HUES64 (cell line): ENCODE data around the gene CCT5.

Experiments used
- H3K27ac ChIP-seq: 2 replicates; pipeline ENCODE4 v1.7.0; 2013; ENCODE audit warnings: low read depth, low read length, inconsistent platforms
- H3K27me3 ChIP-seq: 2 replicates; pipeline ENCODE4 v1.6.1; 2013; ENCODE audit warnings: mild to moderate bottlenecking, low read length; ENCODE audit not compliant: insufficient read depth
- H3K36me3 ChIP-seq: 2 replicates; pipeline ENCODE4 v1.6.1; 2013; ENCODE audit warnings: mild to moderate bottlenecking, low read length; ENCODE audit not compliant: insufficient read depth
- H3K4me1 ChIP-seq: 2 replicates; pipeline ENCODE4 v1.6.1; 2013; ENCODE audit warnings: mild to moderate bottlenecking, low read length, moderate library complexity; ENCODE audit not compliant: insufficient read depth
- H3K4me3 ChIP-seq: 2 replicates; pipeline ENCODE4 v1.5.1; 2013; ENCODE audit warnings: mild to moderate bottlenecking, low read length, moderate library complexity
- H3K9ac ChIP-seq: 2 replicates; pipeline ENCODE4 v1.6.1; 2013; ENCODE audit warnings: mild to moderate bottlenecking, low read depth, low read length
- H3K9me3 ChIP-seq: 2 replicates; pipeline ENCODE4 v1.6.1; 2013; ENCODE audit warnings: low read depth, low read length; ENCODE audit not compliant: insufficient read depth
- WGBS: fragments of 150-250, 120-280 bp; methylation state at CpG from one replicate; pipeline ENCODE4 v1.1.7; 2013; ENCODE audit warnings: missing lambda C conversion rate; 5-methylcytosine and 5-hydroxymethylcytosine counted together

CCT5 gene

DNA sequence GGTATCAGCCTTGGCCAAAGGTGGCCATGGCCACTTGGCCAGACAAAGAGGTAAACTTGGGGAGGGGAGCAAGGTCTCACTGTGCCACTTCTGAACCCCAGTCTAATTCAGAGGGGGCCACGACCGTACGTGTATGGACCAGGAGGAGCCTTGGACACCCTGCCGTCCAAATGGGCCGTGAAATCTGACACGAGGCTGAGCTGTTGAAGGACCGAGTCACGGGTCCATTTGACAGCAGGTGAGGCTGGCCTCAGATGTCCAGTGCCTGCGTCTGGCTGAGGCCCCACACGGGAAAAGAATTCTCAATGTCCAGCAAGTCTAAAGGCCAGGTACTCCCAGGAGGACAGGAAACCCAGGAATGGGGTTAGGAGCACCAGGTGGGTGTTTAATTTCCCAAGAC is 39.9 kb downstream of the CCT5 start:
- 96% methylated on average over 10 of the region's 10 CpGs for WGBS

DNA sequence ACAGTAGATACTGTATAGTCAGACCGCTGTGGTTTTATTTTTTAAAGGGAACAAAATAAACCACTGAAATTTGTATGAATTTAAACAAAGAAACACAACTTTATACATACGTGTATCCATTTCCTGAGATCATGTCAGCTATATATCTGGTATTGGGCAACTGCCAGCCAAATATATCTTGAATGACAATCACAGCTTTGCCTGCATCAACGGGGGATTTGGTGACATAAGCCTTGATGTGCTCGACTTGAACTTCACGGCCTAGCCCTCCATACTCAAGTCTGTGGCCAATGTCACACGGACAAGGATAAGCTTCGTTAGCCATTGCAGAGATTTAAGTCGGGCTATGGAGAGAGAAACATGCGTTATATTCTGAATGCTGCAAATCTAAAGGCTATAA is 40.4 kb downstream of the CCT5 start:
- H3K4me1 ChIP-seq, result 0 out of 2 replicates have a peak, but pooled peaks cover 3% of the 10 kb centered on the region
- H3K27me3 ChIP-seq, result no peaks in the 10 kb centered on the region
- WGBS, result 96% methylated on average over 8 of the region's 9 CpGs
- no peak overlapping the region for H3K9ac ChIP-seq
- peaks cover 7% of the 10 kb centered on the region for H3K36me3 ChIP-seq
- H3K9me3 ChIP-seq, result no peaks in the 10 kb centered on the region
- H3K4me3 ChIP-seq, result no peak overlapping the region
- H3K27ac ChIP-seq, result no peak overlapping the region

More for the DNA sequence above, 39.9 kb downstream of the CCT5 start:
- 0 out of 2 replicates have a peak, but pooled peaks cover 3% of the 10 kb centered on the region for H3K4me1 ChIP-seq
- no peak overlapping the region for H3K4me3 ChIP-seq
- H3K9me3 ChIP-seq, result no peaks in the 10 kb centered on the region
- no peak overlapping the region for H3K9ac ChIP-seq
- no peaks in the 10 kb centered on the region for H3K27me3 ChIP-seq
- no peak overlapping the region for H3K27ac ChIP-seq
- peaks cover 7% of the 10 kb centered on the region for H3K36me3 ChIP-seq

GRCh38 chr5:10291692-10292339 is 41.7 kb downstream of the CCT5 start:
- Histone ChIP-seq H3K9ac (no peak overlapping the region), H3K4me1 (0 out of 2 replicates have a peak, but pooled peaks cover 3% of the 10 kb centered on the region), H3K9me3 (no peaks in the 10 kb centered on the region), H3K36me3 (no peaks in the 10 kb centered on the region; the same call in 1 of the 2 replicates), H3K4me3 (no peak overlapping the region), H3K27ac (no peak overlapping the region), H3K27me3 (no peaks in the 10 kb centered on the region; the same call in 1 of the 2 replicates)
- WGBS, result 87% methylated on average over 8 of the region's 9 CpGs

DNA sequence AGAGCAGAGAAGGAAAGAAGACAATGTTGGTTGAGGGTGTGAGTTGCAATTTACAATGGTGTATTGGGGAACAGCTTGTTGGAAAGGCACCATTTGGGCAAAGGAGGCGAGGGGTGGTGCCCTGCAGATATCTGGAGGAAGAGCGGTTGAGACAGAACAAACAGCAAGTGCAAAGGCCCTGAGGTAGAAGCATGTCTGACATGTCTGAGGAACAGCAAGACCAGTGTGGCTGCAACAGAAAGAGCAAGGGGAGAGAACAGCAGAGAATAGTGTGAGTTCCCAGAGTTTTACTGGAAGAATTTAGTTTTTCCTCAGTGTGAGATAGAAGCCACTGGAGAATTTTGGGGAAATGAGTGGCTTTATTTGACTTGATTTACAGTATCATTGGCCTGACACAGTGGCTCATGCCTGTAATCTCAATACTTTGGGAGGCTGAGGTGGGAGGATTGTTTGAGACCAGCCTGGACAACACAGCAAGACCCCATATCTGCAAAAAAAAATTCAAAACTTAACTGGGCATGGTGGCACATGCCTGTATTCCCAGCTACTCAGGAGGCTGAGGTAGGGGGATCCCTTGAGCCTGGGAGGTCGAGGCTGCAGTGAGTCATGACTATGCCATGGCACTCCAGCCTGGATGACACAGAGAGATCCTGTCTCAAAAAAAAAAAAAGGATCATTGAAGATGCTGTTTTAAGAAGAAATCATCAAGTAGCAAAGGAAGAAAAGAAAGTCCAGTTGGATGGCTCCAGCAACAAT is 44.0 kb downstream of the CCT5 start:
- Histone ChIP-seq H3K27me3 (no peaks in the 10 kb centered on the region; the same call in 1 of the 2 replicates), H3K9me3 (no peaks in the 10 kb centered on the region), H3K4me3 (no peak overlapping the region), H3K4me1 (0 out of 2 replicates have a peak, but pooled peaks cover 3% of the 10 kb centered on the region), H3K9ac (no peak overlapping the region), H3K36me3 (no peaks in the 10 kb centered on the region), H3K27ac (no peak overlapping the region)
- WGBS, result 88% methylated on average over 3 of the region's 3 CpGs

DNA sequence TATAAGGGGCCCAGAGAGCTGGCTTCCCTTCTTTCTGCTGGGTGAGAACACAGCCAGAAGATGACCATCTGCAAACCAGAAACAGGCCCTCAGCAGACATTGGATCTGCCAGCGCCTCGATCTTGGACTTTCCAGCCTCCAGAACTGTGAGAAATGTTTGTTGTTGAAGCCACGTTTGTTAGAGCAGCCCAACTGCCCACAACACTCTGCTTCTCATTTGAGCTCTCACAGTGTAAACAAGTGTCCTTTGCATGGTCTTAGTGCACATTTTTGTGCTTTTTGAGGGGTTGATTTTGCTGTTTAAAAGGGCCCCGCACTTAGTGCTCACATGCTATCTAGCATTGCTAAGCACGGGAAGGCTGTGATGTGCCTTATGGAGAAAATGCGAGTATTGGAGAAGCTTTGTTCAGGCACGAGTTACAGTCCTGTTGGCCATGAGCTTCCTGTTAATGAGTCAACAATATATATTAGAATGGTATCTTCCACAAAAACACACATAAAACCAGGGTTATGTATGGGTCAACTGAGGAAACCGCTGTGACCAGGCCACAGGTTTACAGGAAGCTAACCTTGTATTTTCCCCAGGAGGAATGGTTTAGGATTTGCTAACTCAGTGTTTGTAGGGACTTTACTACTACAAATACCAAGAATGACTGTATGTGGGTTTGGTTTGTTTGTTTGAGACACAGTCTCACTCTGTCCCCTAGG is 45.7 kb downstream of the CCT5 start:
- no peaks in the 10 kb centered on the region for H3K36me3 ChIP-seq
- WGBS, result 84% methylated on average over 8 of the region's 8 CpGs

GRCh38 chr5:10297646-10298204 is 47.6 kb downstream of the CCT5 start:
- Histone ChIP-seq H3K27me3 (no peaks in the 10 kb centered on the region; the same call in 1 of the 2 replicates), H3K9ac (no peak overlapping the region), H3K27ac (no peak overlapping the region), H3K9me3 (no peaks in the 10 kb centered on the region), H3K4me3 (no peak overlapping the region), H3K4me1 (no peaks in the 10 kb centered on the region), H3K36me3 (no peaks in the 10 kb centered on the region)
- 89% methylated on average over 13 of the region's 14 CpGs for WGBS

More for the DNA sequence above, 45.7 kb downstream of the CCT5 start:
- Histone ChIP-seq H3K27ac (no peak overlapping the region), H3K4me3 (no peak overlapping the region), H3K9ac (no peak overlapping the region), H3K27me3 (no peaks in the 10 kb centered on the region; the same call in 1 of the 2 replicates), H3K4me1 (no peaks in the 10 kb centered on the region), H3K9me3 (no peaks in the 10 kb centered on the region)

DNA sequence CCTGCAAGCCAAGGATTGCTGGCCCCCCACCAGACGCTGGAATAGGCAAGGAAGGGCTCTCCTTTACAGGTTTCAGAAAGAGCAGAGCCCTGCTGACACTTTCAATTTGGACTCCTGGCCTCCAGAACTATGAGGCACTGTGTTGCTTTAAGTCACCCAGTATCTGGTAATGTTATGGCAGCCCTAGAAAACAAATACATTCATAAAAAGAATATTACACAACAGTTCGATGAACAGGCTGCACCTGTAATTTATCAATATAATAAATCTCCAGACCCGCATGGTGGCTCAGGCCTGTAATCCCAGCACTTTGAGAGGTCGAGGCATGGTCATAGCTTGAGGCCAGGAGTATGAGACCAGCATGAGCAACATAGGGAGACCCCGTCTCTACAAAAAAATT is 50.2 kb downstream of the CCT5 start:
- WGBS, result 94% methylated on average over 5 of the region's 5 CpGs

GRCh38 chr5:10301266-10301665 is 51.2 kb downstream of the CCT5 start:
- 78% methylated on average over 7 of the region's 7 CpGs for WGBS
- H3K27ac ChIP-seq, result no peak overlapping the region
- H3K27me3 ChIP-seq, result peaks cover under 1% of the 10 kb centered on the region; the same call in 1 of the 2 replicates
- no peaks in the 10 kb centered on the region for H3K36me3 ChIP-seq
- peaks cover 5% of the 10 kb centered on the region for H3K4me1 ChIP-seq
- no peaks in the 10 kb centered on the region for H3K9me3 ChIP-seq
- no peak overlapping the region for H3K9ac ChIP-seq
- H3K4me3 ChIP-seq, result no peak overlapping the region

More for the DNA sequence above, 50.2 kb downstream of the CCT5 start:
- Histone ChIP-seq H3K9me3 (no peaks in the 10 kb centered on the region), H3K27me3 (no peaks in the 10 kb centered on the region; the same call in 1 of the 2 replicates), H3K9ac (no peak overlapping the region), H3K4me1 (no peaks in the 10 kb centered on the region), H3K36me3 (no peaks in the 10 kb centered on the region), H3K27ac (no peak overlapping the region), H3K4me3 (no peak overlapping the region)

DNA sequence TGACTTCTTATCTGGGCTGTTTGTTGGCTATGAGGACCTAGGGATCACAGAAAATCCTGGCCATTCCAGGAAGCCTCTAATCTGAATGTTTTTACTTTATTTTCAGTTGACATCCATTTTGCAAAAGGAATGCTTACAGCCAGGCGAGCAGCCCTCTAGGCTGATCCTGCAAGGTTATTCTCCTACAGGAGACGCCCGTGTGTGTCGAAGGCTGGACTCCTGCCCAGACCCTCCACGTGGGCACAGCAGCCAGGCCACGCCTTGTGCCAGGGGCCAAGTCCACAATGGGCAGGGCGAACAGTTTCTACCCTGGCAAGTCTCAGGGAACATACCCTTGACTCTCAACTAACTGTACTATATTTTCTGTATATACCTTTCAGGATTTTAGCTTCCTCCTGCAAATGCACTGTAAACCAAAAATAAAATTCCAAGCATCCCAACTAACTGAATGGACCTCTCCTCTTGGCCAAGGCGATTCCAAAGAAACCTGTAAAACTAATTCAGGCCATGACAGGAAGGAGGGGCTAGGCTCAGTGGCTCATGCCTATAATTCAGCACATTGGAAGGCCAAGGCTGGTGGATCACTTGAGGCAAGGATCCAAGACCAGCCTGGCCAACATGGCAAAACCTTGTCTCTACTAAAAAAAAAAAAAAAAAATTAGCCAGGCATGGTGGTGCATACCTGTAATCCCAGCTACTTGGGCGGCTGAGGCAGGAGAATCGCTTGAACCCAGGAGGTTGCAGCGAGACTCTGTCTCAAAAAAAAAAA is 51.9 kb downstream of the CCT5 start:
- peaks cover 13% of the 10 kb centered on the region for H3K4me1 ChIP-seq
- H3K27ac ChIP-seq, result no peak overlapping the region
- no peak overlapping the region for H3K9ac ChIP-seq
- H3K36me3 ChIP-seq, result no peaks in the 10 kb centered on the region
- WGBS, result 93% methylated on average over 11 of the region's 11 CpGs
- H3K4me3 ChIP-seq, result no peak overlapping the region
- H3K27me3 ChIP-seq, result peaks cover 8% of the 10 kb centered on the region
- H3K9me3 ChIP-seq, result no peaks in the 10 kb centered on the region

DNA sequence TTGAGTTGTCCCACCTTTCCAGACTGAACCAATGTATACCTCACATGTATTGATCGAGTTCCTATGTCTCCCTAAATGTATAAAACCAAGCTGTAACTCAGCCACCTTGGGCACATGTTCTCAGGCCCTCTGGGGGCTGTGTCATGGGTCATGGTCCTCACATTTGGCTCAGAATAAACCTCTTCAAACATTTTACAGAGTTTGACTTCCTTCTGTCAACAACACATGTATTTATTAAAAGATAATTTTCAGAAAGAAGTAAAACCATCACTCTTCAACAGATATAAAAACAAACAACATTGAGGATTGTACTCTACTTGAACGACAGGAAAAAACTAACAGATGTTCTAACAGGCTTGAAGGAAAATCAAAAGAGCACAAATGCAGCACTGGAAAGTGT is 53.1 kb downstream of the CCT5 start:
- Histone ChIP-seq H3K36me3 (no peaks in the 10 kb centered on the region), H3K9ac (no peak overlapping the region), H3K4me1 (peaks cover 14% of the 10 kb centered on the region), H3K27me3 (peaks cover 15% of the 10 kb centered on the region), H3K27ac (no peak overlapping the region), H3K9me3 (no peaks in the 10 kb centered on the region), H3K4me3 (no peak overlapping the region)
- 89% methylated on average over 2 of the region's 2 CpGs for WGBS
